HCT116 (cell line): ENCODE results near the gene KCNK15. TPM values are rescaled to one million over a fixed set of nuclear protein-coding genes. Genes with fewer than 3 reads are reported as not detected.

Experiments
- ATAC-seq: fragments of 200-7000 bp; cut with Tn5 transposase; 2 replicates; pipeline ENCODE4 v1.9.1; 2020; ENCODE audit warnings: mild to moderate bottlenecking, moderate library complexity
- BruUV-seq: library from RNA; stranded (reverse); fragments of 400-500 nt; replicated peaks from 2 replicates; lab custom pipeline; 2021; lab: Mats Ljungman, UMichigan
- CTCF ChIA-PET: fragments of 300-600 bp; sonication (Branson Sonifier 250); formaldehyde crosslinking; loops from one replicate; lab custom pipeline; 2021; ENCODE audit warnings: antibody characterized with exemption; lab: Charles Lee
- POLR2A ChIA-PET: fragments of 300-600, 350-600 bp; sonication (Branson Sonifier 250); formaldehyde crosslinking; loops from one replicate; lab custom pipeline; 2021; ENCODE audit warnings: antibody characterized with exemption; lab: Charles Lee
- RAD21 ChIA-PET, 2 experiments: fragments of 300-600 bp; sonication (Branson Sonifier 250); formaldehyde crosslinking; loops; one replicate each; lab custom pipeline; 2023; ENCODE audit warnings: low total read pairs in 2 of 2; ENCODE audit not compliant: uncharacterized antibody in 2 of 2, unreplicated experiment in 2 of 2, low non-redundant PET in 1 of 2; lab: Charles Lee
- DNase-seq: peaks from one replicate; pipeline ENCODE4 v3.0.0-alpha.2; 2010; ENCODE audit warnings: low read depth, low spot score
- H2AFZ ChIP-seq: fragments of 200-600 bp; shearing (Covaris generic), sonication (generic); 2 replicates; pipeline ENCODE4 v1.6.1; 2017; ENCODE audit warnings: low read depth, mixed run types, mixed read lengths, antibody characterized with exemption, low read length; ENCODE audit not compliant: poor library complexity, severe bottlenecking
- H3K27ac ChIP-seq: 2 replicates; pipeline ENCODE4 v1.5.1; 2012; ENCODE audit warnings: low read depth, low read length
- H3K27me3 ChIP-seq: fragments of 200-600 bp; sonication (generic); 2 replicates; pipeline ENCODE4 v1.6.1; 2016; ENCODE audit warnings: mixed run types, low read length, mixed read lengths; ENCODE audit not compliant: insufficient read depth
- H3K36me3 ChIP-seq, 2 experiments: fragments of 200-500 bp in 1 of 2; fragments of 200-600 bp in 1 of 2; sonication (Bioruptor generic) in 1 of 2; sonication (generic) in 1 of 2; 2 replicates each; pipeline versions ENCODE4 v1.5.1 to v1.6.1; 2014 to 2016; ENCODE audit warnings: low read length in 2 of 2, inconsistent platforms in 1 of 2, mixed read lengths in 1 of 2, mixed run types in 1 of 2; ENCODE audit not compliant: insufficient read depth in 2 of 2, control insufficient read depth in 1 of 2
- H3K4me1 ChIP-seq, 2 experiments: fragments of 200-600 bp in 1 of 2; sonication (generic) in 1 of 2; 2 replicates each; pipeline versions ENCODE4 v1.5.1 to v1.6.1; 2012 to 2017; ENCODE audit warnings: low read length in 2 of 2, inconsistent platforms in 1 of 2, mild to moderate bottlenecking in 1 of 2, mixed read lengths in 1 of 2, mixed run types in 1 of 2, moderate library complexity in 1 of 2; ENCODE audit not compliant: insufficient read depth in 2 of 2, control insufficient read depth in 1 of 2
- H3K4me2 ChIP-seq: fragments of 200-600 bp; sonication (generic); 2 replicates; pipeline ENCODE4 v1.6.1; 2017; ENCODE audit warnings: mixed run types, low read length, mixed read lengths
- H3K4me3 ChIP-seq, 2 experiments: fragments of 200-600 bp in 1 of 2; sonication (generic) in 1 of 2; replicated peaks in 1 of 2; 2 replicates each; pipeline ENCODE4 v1.5.1; 2011 to 2016; ENCODE audit warnings: low read length in 2 of 2, control low read depth in 1 of 2, low read depth in 1 of 2, mild to moderate bottlenecking in 1 of 2, mixed read lengths in 1 of 2, mixed run types in 1 of 2
- H3K79me2 ChIP-seq: fragments of 200-600 bp; sonication (generic); 2 replicates; pipeline ENCODE4 v1.6.1; 2017; ENCODE audit warnings: mild to moderate bottlenecking, mixed run types, low read length, moderate library complexity, mixed read lengths; ENCODE audit not compliant: insufficient read depth
- H3K9ac ChIP-seq: fragments of 200-600 bp; sonication (generic); 2 replicates; pipeline ENCODE4 v1.6.1; 2016; ENCODE audit warnings: low read length, mixed read lengths
- H3K9me2 ChIP-seq: fragments of 200-600 bp; sonication (generic), shearing (Covaris generic); 2 replicates; pipeline ENCODE4 v1.6.1; 2017; ENCODE audit warnings: mixed run types, mild to moderate bottlenecking, moderate library complexity; ENCODE audit not compliant: insufficient read depth
- H3K9me3 ChIP-seq, 2 experiments: fragments of 200-500 bp in 1 of 2; fragments of 200-600 bp in 1 of 2; sonication (Bioruptor generic) in 1 of 2; sonication (generic) in 1 of 2; 2 replicates each; pipeline ENCODE4 v1.6.1; 2014 to 2017; ENCODE audit warnings: low read length in 2 of 2, mixed read lengths in 2 of 2, inconsistent platforms in 1 of 2, low read depth in 1 of 2, mild to moderate bottlenecking in 1 of 2, mixed run types in 1 of 2, moderate library complexity in 1 of 2; ENCODE audit not compliant: control insufficient read depth in 1 of 2, insufficient read depth in 1 of 2
- H4K20me1 ChIP-seq: fragments of 200-600 bp; sonication (generic), shearing (Covaris generic); 2 replicates; pipeline ENCODE4 v1.6.1; 2017; ENCODE audit warnings: mixed run types, mild to moderate bottlenecking, moderate library complexity; ENCODE audit not compliant: insufficient read depth
- ATF3 ChIP-seq: IDR thresholded peaks from 2 replicates; pipeline ENCODE4 v1.6.1; 2012
- CBX3 ChIP-seq: IDR thresholded peaks from 2 replicates; pipeline ENCODE4 v1.6.1; 2012; ENCODE audit warnings: low read depth
- CEBPB ChIP-seq: IDR thresholded peaks from 2 replicates; pipeline ENCODE4 v1.6.1; 2012; ENCODE audit warnings: low read depth
- CTCF ChIP-seq, 3 experiments: fragments of 200-600 bp in 1 of 3; sonication (generic) in 1 of 3; IDR thresholded peaks in 2 of 3; conservative IDR thresholded peaks in 1 of 3; 2 replicates each; pipeline ENCODE4 v1.5.1; 2012 to 2017; ENCODE audit warnings: low read depth in 2 of 3, low read length in 2 of 3, antibody characterized with exemption in 1 of 3, borderline replicate concordance in 1 of 3, control low read depth in 1 of 3, mild to moderate bottlenecking in 1 of 3, mixed read lengths in 1 of 3, mixed run types in 1 of 3, moderate library complexity in 1 of 3; ENCODE audit not compliant: insufficient read depth in 1 of 3
- EZH2 ChIP-seq: fragments of 200-600 bp; sonication (generic); IDR thresholded peaks from 2 replicates; pipeline ENCODE4 v1.6.1; 2017; ENCODE audit warnings: antibody characterized with exemption, mixed run types
- EZH2phosphoT487 ChIP-seq: fragments of 200-600 bp; IDR thresholded peaks from 2 replicates; pipeline ENCODE4 v1.6.1; 2018; ENCODE audit warnings: antibody characterized with exemption, borderline replicate concordance
- MAX ChIP-seq: IDR thresholded peaks from 2 replicates; pipeline ENCODE4 v1.6.1; 2012
- POLR2A ChIP-seq: IDR thresholded peaks from 2 replicates; pipeline ENCODE4 v1.7.0; 2011; ENCODE audit warnings: borderline replicate concordance; ENCODE audit not compliant: insufficient read depth, insufficient read length; ENCODE audit errors: extremely low read depth
- RAD21 ChIP-seq: IDR thresholded peaks from 2 replicates; pipeline ENCODE4 v1.6.1; 2012; ENCODE audit warnings: low read depth, mild to moderate bottlenecking
- SIN3A ChIP-seq: IDR thresholded peaks from 2 replicates; pipeline ENCODE4 v1.6.1; 2012; ENCODE audit warnings: low read depth
- SP1 ChIP-seq: IDR thresholded peaks from 2 replicates; pipeline ENCODE4 v1.6.1; 2012; ENCODE audit warnings: low read depth
- SRF ChIP-seq: IDR thresholded peaks from 2 replicates; pipeline ENCODE4 v1.6.1; 2012; ENCODE audit warnings: low read depth
- TCF7L2 ChIP-seq: IDR thresholded peaks from 2 replicates; pipeline ENCODE4 v1.7.0; 2011; ENCODE audit warnings: borderline replicate concordance, inconsistent platforms; ENCODE audit not compliant: insufficient read depth, insufficient read length; ENCODE audit errors: extremely low read depth
- YY1 ChIP-seq: IDR thresholded peaks from 2 replicates; pipeline ENCODE4 v1.6.1; 2011; ENCODE audit warnings: low read length, low read depth, moderate library complexity, mild to moderate bottlenecking; ENCODE audit not compliant: insufficient replicate concordance; ENCODE audit errors: extremely low read depth
- ZBTB33 ChIP-seq: IDR thresholded peaks from 2 replicates; pipeline ENCODE4 v1.6.1; 2011; ENCODE audit warnings: mild to moderate bottlenecking, low read length, moderate library complexity; ENCODE audit not compliant: insufficient replicate concordance; ENCODE audit errors: extremely low read depth
- ZFX ChIP-seq: fragments of 450-650 bp; IDR thresholded peaks from 2 replicates; pipeline ENCODE4 v1.6.1; 2017
- intact Hi-C: fragments of 100-400 bp; cut with micrococcal nuclease; formaldehyde crosslinking; loops from 2 replicates; pipeline ENCODE4 v1.10.0; 2022
- total RNA-seq: library from RNA; stranded (reverse); gene quantifications from one replicate; pipeline ENCODE4 v1.2.1, GENCODE V29; 2021; ENCODE audit not compliant: unreplicated experiment

Gene KCNK15
- total RNA-seq, 1 experiment from 2014 or later = not detected

GRCh38 chr20:44719841-44720240 is 25.8 kb upstream of the KCNK15 start:
- Histone ChIP-seq H2AFZ (no peak overlapping the region), H3K4me3 (no peak overlapping the region), H3K9ac (no peak overlapping the region), H3K4me1 (peaks cover 35 to 37% of the 10 kb centered on the region in 2 experiments), H3K9me2 (no peaks in the 10 kb centered on the region), H3K27me3 (no peaks in the 10 kb centered on the region), H3K27ac (peak overlapping the region; percentile 39), H3K9me3 (no peaks in the 10 kb centered on the region), H3K79me2 (no peaks in the 10 kb centered on the region), H3K4me2 (0 out of 2 replicates have a peak overlapping the region, but pooled peaks have one; percentile 61), H3K36me3 (no peaks in the 10 kb centered on the region), H4K20me1 (no peaks in the 10 kb centered on the region)
- DNase-seq (no peak), ATAC-seq (no peak)
- BruUV-seq = no TSS peak
- intact Hi-C loops = no loop called here
- CTCF ChIA-PET = no interaction called here
- POLR2A ChIA-PET = interaction anchor here (1.7 kb wide), 1 partner anchor 10 kb away, joined by 8 read pairs; no protein-coding TSS in a partner anchor
- TF ChIP-seq SRF (no peak), EZH2phosphoT487 (no peak), EZH2 (no peak), CBX3 (no peak), MAX (no peak)
- RAD21 ChIA-PET = no interaction called here

GRCh38 chr20:44720621-44720996 is 25.1 kb upstream of the KCNK15 start:
- no peaks in the 10 kb centered on the region for H3K9me3 ChIP-seq
- peak; percentile 48 for DNase-seq
- H3K4me3 ChIP-seq = 0 out of 4 replicates have a peak overlapping the region, but pooled peaks of 1 of the 2 experiments have one; percentile 0
- H3K4me2 ChIP-seq = peak overlapping the region; percentile 61
- H3K9ac ChIP-seq = no peak overlapping the region
- H3K36me3 ChIP-seq = no peaks in the 10 kb centered on the region
- ChIA-PET RAD21 (no interaction called here), POLR2A (interaction anchor here (0.6 to 1.7 kb wide), 3 partner anchors 9 to 70 kb away, joined by 3 to 8 read pairs (median 4); no protein-coding TSS in a partner anchor), CTCF (interaction anchor here (0.9 to 1.7 kb wide), 3 partner anchors 11 to 37 kb away, joined by 3 to 6 read pairs (median 4); no protein-coding TSS in a partner anchor)
- peaks cover 29 to 30% of the 10 kb centered on the region in 2 experiments for H3K4me1 ChIP-seq
- peak overlapping the region; percentile 39 for H3K27ac ChIP-seq
- H3K79me2 ChIP-seq = no peaks in the 10 kb centered on the region
- H2AFZ ChIP-seq = no peak overlapping the region
- peak; percentile 86 for ATAC-seq
- H3K9me2 ChIP-seq = no peaks in the 10 kb centered on the region
- BruUV-seq = no TSS peak
- no peaks in the 10 kb centered on the region for H3K27me3 ChIP-seq
- intact Hi-C loops = no loop called here
- no peaks in the 10 kb centered on the region for H4K20me1 ChIP-seq
- no peak for TF ChIP-seq CTCF (IDR thresholded peaks at IDR 0.05 in 2 of 3, conservative IDR thresholded peaks at IDR 0.05 in 1 of 3; ENCODE audit: borderline replicate concordance in 1 of 3, insufficient read depth in 1 of 3, low read depth in 2 of 3, low read length in 2 of 3)
- no peak for TF ChIP-seq SIN3A
- no peak; the same call in 1 of the 2 replicates for TF ChIP-seq SP1
- no peak for TF ChIP-seq TCF7L2
- no peak for TF ChIP-seq ZBTB33
- TF ChIP-seq RAD21 = no peak
- no peak for TF ChIP-seq ZFX
- TF ChIP-seq YY1 = no peak
- no peak for TF ChIP-seq CEBPB
- no peak for TF ChIP-seq ATF3
- TF ChIP-seq POLR2A = no peak
- TF ChIP-seq EZH2 = no peak
